GM06990 (cell line): Measurements from ENCODE around the gene CHCHD10.

Experiments used
- DNase-seq: peaks from one replicate; pipeline ENCODE4 v3.0.0-alpha.2; 2011; ENCODE audit not compliant: insufficient read length; ENCODE audit errors: extremely low read depth
- H3K27me3 ChIP-seq: replicated peaks from 2 replicates; pipeline ENCODE4 v1.6.0; 2011; ENCODE audit warnings: low read length; ENCODE audit not compliant: control insufficient read depth, insufficient read depth
- H3K36me3 ChIP-seq: 2 replicates; pipeline ENCODE4 v1.5.1; 2011; ENCODE audit warnings: low read length; ENCODE audit not compliant: control insufficient read depth, insufficient read depth
- H3K4me3 ChIP-seq: replicated peaks from 2 replicates; pipeline ENCODE4 v1.5.1; 2011; ENCODE audit warnings: low read depth, mild to moderate bottlenecking, control low read depth, low read length
- CTCF ChIP-seq: IDR thresholded peaks from 2 replicates; pipeline ENCODE4 v1.5.1; 2011; ENCODE audit warnings: low read length, control low read depth, mild to moderate bottlenecking, inconsistent platforms; ENCODE audit not compliant: insufficient read depth, poor library complexity, severe bottlenecking

The CHCHD10 gene

GRCh38 chr22:23806837-23807236 lies 39.1 kb upstream of the CHCHD10 start:
- H3K27me3 ChIP-seq, result no peaks in the 10 kb centered on the region
- H3K36me3 ChIP-seq, result peaks cover 10% of the 10 kb centered on the region
- TF ChIP-seq CTCF, result no peak
- DNase-seq, result no peak
- no peak overlapping the region for H3K4me3 ChIP-seq

GRCh38 chr22:23804781-23805291 lies 37.1 kb upstream of the CHCHD10 start:
- Histone ChIP-seq H3K4me3 (peak overlapping the region; percentile 45), H3K27me3 (no peaks in the 10 kb centered on the region)

DNA sequence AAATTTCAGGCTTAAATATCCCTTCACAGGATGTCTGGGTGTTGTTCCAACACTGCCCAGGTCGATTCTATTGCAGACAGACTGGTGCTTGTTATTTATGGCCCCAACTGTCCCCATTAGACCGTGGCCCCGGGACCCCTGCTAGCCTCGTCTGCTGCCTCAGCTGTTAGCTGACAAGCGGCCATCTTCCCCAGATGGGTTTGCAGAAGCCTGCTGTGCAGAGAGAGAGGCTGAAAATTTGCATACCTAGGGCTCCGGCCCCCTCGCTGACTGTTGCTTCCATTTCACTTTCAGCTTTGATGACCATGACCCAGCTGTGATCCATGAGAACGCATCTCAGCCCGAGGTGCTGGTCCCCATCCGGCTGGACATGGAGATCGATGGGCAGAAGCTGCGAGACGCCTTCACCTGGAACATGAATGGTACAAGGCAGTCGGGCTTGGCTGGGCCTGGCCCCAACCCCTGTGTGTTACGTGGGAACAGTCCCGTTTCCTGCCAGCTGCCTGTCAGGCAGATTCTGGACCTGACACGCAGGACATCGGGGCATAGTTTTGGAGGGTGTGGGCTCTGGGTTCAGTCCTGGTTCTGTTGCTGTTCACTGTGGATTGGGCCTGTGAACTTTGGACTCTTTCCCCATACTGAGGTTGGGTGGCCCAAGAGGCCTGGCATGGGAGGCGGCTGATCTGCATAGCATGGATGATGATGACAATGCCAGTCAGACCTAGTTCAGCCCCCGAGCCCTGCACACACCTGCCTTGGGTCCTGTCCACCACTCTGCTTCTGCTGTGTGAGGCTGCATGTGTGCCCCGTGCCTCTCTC lies 35.4 kb upstream of the CHCHD10 start:
- Histone ChIP-seq H3K4me3 (peak overlapping the region; percentile 60), H3K27me3 (no peaks in the 10 kb centered on the region), H3K36me3 (peaks cover 14% of the 10 kb centered on the region)
- TF ChIP-seq CTCF, result no peak
- DNase-seq, result peak; percentile 61

More at GRCh38 chr22:23804781-23805291, 37.1 kb upstream of the CHCHD10 start:
- H3K36me3 ChIP-seq, result peaks cover 13% of the 10 kb centered on the region
- no peak for TF ChIP-seq CTCF
- peak; percentile 37 for DNase-seq

DNA sequence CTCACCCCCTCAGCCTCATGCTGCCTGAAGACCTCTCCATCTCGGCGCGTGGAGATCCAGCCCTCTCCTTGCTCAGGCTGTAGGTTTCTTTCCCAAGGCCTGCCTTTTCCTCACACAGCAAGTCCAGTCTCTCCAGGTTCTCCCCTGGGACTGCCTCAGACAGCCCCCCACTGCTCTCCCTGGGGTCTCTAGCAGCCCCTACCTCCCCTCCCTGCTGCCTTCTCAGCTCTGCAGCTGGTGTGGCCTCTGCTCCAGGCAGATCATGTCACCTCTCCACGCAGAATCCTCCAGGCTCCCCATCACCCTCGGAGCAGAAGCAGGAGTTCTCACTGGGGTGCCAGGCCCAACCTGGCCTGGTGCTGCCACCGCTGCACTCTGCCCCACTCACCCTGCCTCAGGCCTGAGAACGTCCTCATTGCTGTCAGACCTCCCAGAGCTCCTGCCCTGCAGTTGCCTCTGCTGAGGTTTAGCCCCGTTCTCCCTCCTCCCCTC lies 34.2 kb upstream of the CHCHD10 start:
- peaks cover 14% of the 10 kb centered on the region for H3K36me3 ChIP-seq
- no peaks in the 10 kb centered on the region for H3K27me3 ChIP-seq
- no peak for TF ChIP-seq CTCF
- H3K4me3 ChIP-seq, result no peak overlapping the region
- DNase-seq, result no peak

DNA sequence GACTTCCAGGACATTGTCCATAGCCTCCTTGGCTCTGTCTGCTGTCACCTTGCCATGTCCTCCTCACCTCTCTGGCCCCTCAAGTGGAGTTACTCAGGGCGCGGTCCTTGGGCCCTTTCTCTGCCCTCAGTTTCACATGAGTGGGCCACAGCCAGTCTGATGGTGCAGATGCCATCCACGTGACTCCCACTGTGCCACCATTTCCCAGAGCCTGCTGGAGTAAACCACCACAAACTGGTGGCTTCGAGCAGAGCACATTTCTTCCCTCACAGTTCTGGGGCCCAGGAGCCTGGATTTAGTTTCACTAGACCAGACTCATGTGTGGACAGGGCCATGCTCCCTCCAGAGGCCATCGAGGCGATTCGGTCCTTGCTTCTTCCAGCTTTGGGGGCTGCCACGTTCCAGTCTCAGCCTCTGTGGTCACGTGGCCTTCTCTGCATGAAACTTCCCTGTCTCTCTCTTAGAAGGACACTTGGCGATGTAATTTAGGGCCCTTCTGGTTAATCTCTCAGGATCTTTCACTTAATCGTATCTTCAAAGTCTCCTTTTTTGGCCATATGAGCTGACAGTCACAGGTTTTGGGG lies 33.6 kb upstream of the CHCHD10 start:
- Histone ChIP-seq H3K27me3 (no peaks in the 10 kb centered on the region), H3K4me3 (no peak overlapping the region), H3K36me3 (peaks cover 15% of the 10 kb centered on the region)
- no peak for TF ChIP-seq CTCF
- no peak for DNase-seq
